GM15510 (cell line): Measurements from ENCODE around the gene SKP2.

ENCODE experiments used
- POLR2A ChIP-seq: IDR thresholded peaks from 3 replicates; pipeline ENCODE4 v1.6.1; 2011; ENCODE audit warnings: borderline replicate concordance; ENCODE audit not compliant: insufficient read length; ENCODE audit errors: extremely low read depth

The SKP2 gene

DNA sequence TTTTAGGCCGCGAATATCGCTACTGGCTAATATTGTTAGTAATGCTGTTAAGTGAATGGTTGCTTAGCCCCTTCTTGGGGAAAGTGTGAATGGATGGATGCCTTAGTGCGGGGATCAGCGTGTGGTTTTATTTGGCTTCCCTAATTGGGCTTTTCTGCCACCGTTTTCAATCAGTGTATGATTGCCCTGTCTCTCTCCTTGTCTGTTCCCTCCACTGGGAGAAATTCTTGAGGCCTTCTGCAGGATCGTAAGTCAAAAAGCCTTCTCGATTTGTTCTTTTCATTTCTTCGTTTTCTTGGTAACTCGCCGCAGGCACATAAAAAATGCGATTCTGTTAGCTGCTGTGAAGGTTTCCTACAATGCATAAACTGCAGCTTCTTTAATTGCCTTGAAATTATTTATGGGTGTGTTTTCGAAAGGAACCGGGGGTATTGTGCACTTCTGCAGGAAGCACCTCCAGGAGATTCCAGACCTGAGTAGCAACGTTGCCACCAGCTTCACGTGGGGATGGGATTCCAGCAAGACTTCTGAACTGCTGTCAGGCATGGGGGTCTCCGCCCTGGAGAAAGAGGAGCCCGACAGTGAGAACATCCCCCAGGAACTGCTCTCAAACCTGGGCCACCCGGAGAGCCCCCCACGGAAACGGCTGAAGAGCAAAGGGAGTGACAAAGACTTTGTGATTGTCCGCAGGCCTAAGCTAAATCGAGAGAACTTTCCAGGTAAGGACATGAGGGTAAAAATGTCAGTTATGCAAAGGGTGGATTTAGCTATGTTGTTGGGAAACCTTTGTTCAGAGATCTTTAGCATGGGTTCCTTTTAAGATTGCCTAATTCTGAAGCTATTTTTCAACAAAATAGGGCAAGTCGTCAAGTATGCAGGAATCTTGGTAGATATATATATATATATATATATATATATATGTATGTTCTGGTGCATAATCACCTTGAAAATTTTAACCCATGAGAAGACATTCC is 700 bp downstream of the SKP2 start:
- TF ChIP-seq POLR2A, result no peak

GRCh38 chr5:36153298-36153677 is 1.4 kb downstream of the SKP2 start:
- TF ChIP-seq POLR2A, result no peak

GRCh38 chr5:36153726-36154125 is 1.8 kb downstream of the SKP2 start:
- TF ChIP-seq POLR2A, result no peak

DNA sequence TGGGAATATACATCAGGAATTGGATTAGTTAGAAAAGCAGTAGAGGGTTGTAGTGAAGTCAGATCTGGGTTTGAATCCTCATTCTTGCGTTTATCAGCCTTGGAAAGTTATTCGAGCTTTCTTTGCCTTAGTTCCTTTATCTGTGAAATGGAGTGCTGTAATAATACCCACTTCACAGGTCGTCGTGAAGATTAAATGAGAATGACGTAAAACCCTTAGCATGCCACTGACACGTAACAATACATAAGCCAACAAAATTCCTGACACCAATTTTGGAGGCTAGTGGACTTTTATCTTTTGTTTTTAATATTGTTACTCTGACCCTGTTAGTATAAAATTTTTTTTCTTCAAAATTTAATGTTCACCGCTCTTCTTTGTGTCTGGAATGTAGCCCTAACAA is 3.4 kb downstream of the SKP2 start:
- TF ChIP-seq POLR2A, result no peak

GRCh38 chr5:36156121-36156601 is 4.2 kb downstream of the SKP2 start:
- no peak for TF ChIP-seq POLR2A

- no peak for TF ChIP-seq POLR2A
These were observed 4.7 kb downstream of the SKP2 start for GRCh38 chr5:36156619-36157018.

DNA sequence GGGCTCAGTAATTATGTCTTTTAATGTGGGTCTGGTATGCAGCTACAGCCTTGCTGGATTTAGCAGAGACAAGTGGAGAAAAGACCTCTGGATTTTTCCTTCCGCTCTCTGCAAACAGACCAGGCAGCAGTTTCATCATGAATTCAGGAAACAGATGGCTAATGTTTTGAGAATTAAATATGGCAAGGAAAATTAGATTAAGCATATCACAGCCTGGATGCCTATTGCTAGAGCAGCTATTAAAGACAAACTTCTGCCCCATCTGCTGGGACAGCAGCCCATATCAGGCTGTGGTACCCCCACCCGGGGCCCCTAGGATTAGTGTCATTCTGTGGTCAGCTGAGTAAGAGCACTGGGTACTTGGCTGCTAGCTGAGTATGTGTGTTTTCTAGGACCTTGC is 6.2 kb downstream of the SKP2 start:
- no peak for TF ChIP-seq POLR2A

GRCh38 chr5:36160617-36161016 is 8.7 kb downstream of the SKP2 start:
- no peak for TF ChIP-seq POLR2A

- no peak for TF ChIP-seq POLR2A
These were observed 9.4 kb downstream of the SKP2 start for GRCh38 chr5:36161361-36161760.

DNA sequence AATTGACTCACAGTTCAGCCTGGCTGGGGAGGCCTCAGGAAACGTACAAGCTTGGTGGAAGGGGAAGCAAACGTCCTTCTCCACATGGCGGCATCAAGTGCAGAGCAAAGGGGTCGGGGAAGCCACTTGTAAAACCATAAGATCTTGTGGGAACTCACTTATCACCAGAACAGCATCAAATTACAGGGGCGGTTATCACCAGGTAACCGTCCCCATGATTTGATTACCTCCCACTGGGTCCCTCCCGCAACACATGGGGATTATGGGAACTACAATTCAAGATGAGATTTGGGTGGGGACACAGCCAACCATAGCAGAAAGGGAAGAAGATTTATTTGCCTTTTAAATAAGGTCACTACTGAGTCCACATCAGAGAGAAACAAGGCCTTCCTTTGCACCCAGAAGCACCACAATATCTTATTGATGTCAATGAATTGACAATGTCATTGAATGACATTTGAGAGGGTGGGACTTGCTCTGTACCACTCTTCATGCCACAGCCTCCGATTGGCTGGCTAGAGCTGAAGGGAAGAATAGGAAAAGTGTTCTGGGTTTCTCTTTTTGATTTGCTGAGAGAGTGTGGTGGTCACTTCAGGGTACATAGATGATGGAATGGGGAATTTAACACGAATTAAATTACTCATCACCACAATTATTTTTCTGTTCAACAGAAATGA is 11.0 kb downstream of the SKP2 start:
- no peak for TF ChIP-seq POLR2A

DNA sequence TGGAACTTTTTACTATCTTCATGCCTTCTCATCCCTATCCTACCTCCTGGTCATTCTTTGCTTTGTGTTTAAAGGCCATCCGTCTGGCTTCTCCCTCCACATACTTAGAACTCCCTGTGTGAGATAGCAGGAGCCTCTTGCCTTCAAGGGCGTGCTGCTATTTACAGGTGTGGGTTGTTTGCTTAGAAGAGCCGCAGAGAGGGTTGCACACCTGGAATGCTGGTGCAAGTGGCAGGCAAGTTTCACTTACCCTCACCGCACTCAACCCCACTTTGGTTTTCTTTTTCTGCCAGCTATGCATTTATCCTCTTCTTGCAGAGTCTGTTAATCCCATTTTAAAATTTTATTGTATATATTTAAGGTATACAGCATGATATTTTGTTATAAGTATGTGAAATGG is 12.6 kb downstream of the SKP2 start:
- TF ChIP-seq POLR2A, result no peak

DNA sequence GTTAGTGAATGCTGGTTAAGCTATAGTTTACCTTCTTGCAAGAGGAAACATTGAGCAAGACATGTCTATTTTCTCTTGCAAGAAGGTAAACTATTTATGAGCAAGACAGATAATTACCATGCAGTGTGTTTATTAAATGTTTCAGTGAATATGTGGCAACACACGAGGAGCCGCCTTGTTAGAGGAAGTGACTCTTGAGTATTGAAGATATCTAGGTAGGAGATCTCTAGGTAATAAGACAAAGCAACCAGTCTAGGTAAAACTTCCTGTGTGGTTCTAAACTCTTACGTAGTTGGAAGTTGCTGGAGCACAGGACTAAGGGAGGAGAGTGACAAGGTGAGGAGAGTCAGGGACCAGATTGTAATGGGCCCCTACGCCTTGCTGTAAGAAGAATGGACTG is 16.8 kb downstream of the SKP2 start:
- TF ChIP-seq POLR2A, result no peak

DNA sequence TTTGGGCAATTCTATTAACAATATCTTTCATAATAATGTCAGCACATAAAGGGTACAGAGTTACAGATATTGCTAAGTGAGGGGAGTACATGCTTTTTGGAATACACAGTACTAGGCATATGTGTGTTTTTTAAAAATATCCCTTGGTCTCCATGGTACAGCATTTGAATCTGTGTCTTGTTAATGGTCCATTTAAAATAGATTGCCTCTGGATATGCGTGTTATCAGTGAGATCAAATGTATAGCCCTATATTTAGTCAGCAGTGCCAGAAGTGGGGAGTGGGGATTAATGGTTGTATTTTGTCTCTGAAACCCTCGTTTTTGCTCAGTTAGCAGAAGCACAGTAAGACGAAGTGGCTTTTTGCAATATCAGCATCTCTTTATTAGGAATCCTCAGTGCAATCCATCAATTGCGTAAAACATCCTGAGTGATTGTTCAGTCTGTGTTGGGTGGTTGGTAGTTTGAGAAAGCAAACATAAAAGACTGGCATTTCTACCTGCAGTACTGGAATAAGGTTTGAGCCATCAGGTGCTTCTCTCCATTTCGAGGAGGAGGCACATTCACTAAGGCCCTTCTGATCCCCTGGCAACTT is 19.0 kb downstream of the SKP2 start:
- no peak for TF ChIP-seq POLR2A

DNA sequence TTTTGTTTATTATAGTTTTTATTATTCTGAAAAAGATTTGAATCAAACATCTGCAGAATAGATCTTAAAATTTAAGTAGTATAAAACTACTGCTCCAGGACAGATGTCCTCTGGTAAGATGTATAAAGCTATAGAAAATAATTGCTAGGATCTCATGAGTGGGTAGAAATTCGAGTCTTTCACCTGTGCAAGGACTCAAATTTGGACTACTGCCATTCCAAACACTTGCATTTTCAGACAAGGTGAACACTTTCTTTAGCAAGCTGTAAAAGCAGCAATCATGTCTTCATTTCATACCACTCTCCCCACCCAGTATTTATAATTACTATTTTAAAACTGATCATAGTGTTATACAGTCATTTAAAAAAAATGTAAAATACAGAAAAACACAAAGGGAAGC is 20.7 kb downstream of the SKP2 start:
- TF ChIP-seq POLR2A, result no peak

DNA sequence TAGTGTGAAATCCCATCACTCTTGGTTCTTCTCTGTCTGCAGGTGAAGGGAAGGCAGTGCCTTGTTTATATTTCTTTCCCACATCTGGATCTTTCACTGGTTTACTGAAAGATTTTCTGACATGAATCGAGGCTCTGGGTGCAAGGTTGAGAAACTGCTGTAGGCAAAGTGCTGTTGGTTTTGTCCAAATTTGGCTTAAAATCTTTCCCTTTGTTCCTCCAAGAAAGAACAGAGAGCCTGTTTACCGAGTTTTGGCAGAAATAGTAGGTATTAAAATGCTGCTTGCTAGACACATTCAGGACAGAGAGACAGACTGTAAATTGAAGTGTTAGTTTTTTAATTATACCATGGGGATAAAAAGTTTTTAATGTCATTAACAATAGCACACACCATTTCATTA is 21.5 kb downstream of the SKP2 start:
- no peak for TF ChIP-seq POLR2A
